ENCODE results near the gene MED7. TPM values are rescaled to one million over a fixed set of nuclear protein-coding genes. Genes with fewer than 3 reads are reported as not detected.

Gene MED7
- total RNA-seq, 1 donor from 2014 or later = 2.3 TPM

DNA sequence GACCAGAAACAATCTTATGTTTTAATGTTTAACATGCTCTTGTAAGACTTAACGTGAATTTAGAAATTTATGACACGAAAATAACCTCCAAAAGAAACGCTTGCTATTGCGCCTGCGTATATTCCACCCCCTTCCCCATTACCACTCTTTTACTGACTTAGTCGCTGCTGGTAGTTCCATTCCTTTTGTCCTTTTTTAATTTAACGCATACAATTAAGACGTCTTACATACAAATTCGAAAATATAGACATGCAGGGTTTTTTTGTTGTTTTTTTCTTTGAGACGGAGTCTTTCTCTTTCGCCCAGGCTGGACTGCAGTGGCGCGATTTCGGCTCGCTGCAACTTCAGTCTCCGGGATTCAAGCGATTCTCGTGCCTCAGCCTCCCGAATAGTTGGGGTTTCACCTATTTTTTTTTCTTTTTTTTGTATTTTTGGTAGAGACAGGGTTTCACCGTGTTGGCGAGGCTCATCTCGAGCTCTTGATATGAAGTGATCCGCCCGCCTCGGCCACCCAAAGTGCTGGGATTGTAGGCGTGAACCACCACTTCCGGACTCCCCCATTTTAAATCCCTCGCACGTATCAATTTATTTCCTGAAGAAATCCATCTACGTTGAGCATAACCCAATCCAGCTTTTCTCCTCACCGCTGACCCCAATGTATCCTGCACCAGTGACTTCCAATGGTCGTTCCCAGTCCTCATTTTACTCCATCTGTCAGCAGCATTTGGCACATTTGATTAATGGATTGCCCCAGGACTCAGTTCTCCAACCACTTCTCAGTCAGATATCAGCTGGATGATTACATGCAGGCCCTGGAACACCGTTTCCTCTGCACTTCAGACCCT, 684 bp upstream of the MED7 start:
- Histone ChIP-seq H3K9me3 (no peaks in the 10 kb centered on the region), H3K27me3 (no peaks in the 10 kb centered on the region), H3K36me3 (peaks cover 0 to 8% of the 10 kb centered on the region in 2 donors), H3K4me3 (peak overlapping the region; percentile 74 to 77), H3K4me1 (peaks cover 5 to 13% of the 10 kb centered on the region in 2 donors), H3K27ac (peak overlapping the region; percentile 89 to 90)
- TF ChIP-seq, protein P1, sequence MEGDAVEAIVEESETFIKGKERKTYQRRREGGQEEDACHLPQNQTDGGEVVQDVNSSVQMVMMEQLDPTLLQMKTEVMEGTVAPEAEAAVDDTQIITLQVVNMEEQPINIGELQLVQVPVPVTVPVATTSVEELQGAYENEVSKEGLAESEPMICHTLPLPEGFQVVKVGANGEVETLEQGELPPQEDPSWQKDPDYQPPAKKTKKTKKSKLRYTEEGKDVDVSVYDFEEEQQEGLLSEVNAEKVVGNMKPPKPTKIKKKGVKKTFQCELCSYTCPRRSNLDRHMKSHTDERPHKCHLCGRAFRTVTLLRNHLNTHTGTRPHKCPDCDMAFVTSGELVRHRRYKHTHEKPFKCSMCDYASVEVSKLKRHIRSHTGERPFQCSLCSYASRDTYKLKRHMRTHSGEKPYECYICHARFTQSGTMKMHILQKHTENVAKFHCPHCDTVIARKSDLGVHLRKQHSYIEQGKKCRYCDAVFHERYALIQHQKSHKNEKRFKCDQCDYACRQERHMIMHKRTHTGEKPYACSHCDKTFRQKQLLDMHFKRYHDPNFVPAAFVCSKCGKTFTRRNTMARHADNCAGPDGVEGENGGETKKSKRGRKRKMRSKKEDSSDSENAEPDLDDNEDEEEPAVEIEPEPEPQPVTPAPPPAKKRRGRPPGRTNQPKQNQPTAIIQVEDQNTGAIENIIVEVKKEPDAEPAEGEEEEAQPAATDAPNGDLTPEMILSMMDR (IDR thresholded peaks at IDR 0.05) = no peak
- peak; percentile 14 to 73 for DNase-seq (ENCODE audit: low spot score in 2 of 2)
- intact Hi-C loops (cut with DNase I) = loop anchor here (5.0 kb wide), 3 partner anchors 244 to 714 kb away; partner anchors contain the start of genes CLINT1 and LSM11

DNA sequence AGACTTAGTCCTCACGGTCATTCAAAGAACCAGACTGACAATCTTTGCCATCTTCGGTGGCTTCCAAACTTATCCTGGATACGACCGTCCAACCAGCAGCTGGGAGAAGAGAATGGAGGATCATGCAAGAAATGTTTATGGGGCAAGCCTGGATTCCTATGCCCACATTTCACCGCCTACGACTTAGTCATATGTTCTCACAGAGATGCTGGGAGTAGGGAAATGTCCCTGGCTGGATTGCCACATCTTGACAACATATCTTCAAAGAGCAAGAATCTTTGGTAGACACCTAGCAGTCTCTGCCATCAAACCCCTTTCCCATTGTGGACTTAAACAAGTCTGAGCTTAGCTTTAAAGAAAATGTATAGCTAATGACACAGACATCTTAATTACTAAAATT, 5.0 kb downstream of the MED7 start:
- Histone ChIP-seq H3K27ac (no peak overlapping the region), H3K27me3 (no peaks in the 10 kb centered on the region), H3K9me3 (no peaks in the 10 kb centered on the region), H3K4me3 (no peak overlapping the region), H3K4me1 (peaks cover 0 to 9% of the 10 kb centered on the region in 2 donors), H3K36me3 (peaks cover 0 to 24% of the 10 kb centered on the region in 2 donors)
- TF ChIP-seq, protein P1 (IDR thresholded peaks at IDR 0.05) = no peak
- intact Hi-C loops (cut with DNase I) = no loop called here
- no peak for DNase-seq (ENCODE audit: low spot score in 2 of 2)

DNA sequence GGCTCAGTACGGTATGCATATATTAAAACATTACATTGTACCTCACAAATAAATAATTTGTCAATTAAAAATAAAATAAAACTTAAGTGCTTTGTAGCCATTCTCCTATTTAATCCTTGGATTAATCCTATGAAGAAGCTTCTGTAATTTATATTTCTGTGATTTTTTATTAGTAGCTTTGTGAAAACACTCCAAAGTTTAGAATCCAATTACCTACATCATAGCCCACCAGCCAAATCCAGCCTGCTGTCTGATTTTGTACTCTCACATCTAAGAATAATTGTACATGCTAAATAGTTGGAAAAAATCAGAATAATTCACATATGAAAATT, 10.4 kb downstream of the MED7 start:
- Histone ChIP-seq H3K27ac (no peak overlapping the region), H3K4me1 (no peaks in the 10 kb centered on the region), H3K27me3 (no peaks in the 10 kb centered on the region), H3K36me3 (peaks cover 0 to 5% of the 10 kb centered on the region in 2 donors), H3K9me3 (no peaks in the 10 kb centered on the region), H3K4me3 (no peak overlapping the region)
- intact Hi-C loops (cut with DNase I) = no loop called here
- TF ChIP-seq, protein P1 (IDR thresholded peaks at IDR 0.05) = peak in 1 of 3 experiments; percentile 20
- DNase-seq (ENCODE audit: low spot score in 2 of 2) = no peak

DNA sequence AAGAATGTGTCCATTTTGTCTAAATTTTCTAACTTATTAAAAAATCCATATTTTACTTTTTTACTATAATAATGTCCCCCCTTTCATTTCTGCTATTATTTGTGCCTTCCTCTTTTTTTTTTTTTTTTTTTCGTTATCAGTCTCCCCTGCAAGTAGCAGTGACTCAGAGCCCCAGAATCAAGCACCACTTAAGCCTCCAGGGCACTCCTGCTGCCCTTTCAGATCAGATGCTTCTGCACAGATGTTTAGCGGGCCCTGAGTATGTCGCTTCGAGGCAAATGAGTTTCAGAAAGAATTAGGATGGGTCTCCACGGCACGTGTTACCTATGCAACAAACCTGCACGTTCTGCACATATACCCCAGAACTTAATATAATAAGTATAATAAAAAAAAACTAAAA, 11.7 kb downstream of the MED7 start:
- TF ChIP-seq, protein P1 (IDR thresholded peaks at IDR 0.05) = no peak
- no peaks in the 10 kb centered on the region for H3K27me3 ChIP-seq
- no peaks in the 10 kb centered on the region for H3K4me1 ChIP-seq

DNA sequence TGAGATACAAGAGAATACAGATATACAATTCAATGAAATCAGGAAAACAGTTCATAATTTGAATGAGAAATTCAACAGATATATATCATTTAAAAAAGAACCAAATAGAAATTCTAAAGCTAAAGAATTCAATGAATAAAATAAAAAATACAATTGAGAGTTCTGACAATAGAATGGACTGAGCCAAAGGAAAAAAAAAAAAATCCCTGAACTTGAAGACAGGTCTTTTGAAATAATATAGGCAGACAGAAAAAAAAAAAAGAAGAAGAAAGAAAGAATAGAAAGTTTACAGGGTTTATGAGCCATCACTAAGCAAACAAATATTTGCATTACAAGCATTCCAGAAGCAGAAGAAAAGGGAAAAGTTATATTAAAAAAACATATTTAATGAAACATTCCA, 21.0 kb downstream of the MED7 start:
- Histone ChIP-seq H3K36me3 (no peaks in the 10 kb centered on the region), H3K4me3 (no peak overlapping the region), H3K27ac (no peak overlapping the region), H3K4me1 (no peaks in the 10 kb centered on the region), H3K9me3 (peaks cover 8 to 14% of the 10 kb centered on the region in 2 donors), H3K27me3 (no peaks in the 10 kb centered on the region)
- intact Hi-C loops (cut with DNase I) = no loop called here
- TF ChIP-seq, protein P1 (IDR thresholded peaks at IDR 0.05) = no peak
- no peak for DNase-seq (ENCODE audit: low spot score in 2 of 2)

More for the DNA sequence above, 11.7 kb downstream of the MED7 start:
- no peak for DNase-seq (ENCODE audit: low spot score in 2 of 2)
- Histone ChIP-seq H3K9me3 (no peaks in the 10 kb centered on the region), H3K36me3 (no peaks in the 10 kb centered on the region), H3K27ac (no peak overlapping the region), H3K4me3 (no peak overlapping the region)
- intact Hi-C loops (cut with DNase I) = no loop called here

Data from ascending aorta (tissue), 2 donors.